Astrocyte of the spinal cord (primary cell): ENCODE data around the gene RPS15.
"Not testable (repeated sequence)": the region's sequence is repeated elsewhere in the genome, so short reads cannot be mapped to it uniquely, and the experiment has no call there.

Experiments used
- DNase-seq: peaks from one replicate; pipeline ENCODE4 v3.0.0; 2011; ENCODE audit warnings: low read depth, low spot score
- H3K4me3 ChIP-seq: 2 replicates; pipeline ENCODE4 v1.5.1; 2011; ENCODE audit warnings: low read depth, mild to moderate bottlenecking, low read length, moderate library complexity
- in situ Hi-C: cut with HindIII; loops from 2 replicates; pipeline ENCODE4 v1.10.0; 2017; ENCODE audit warnings: low sequenced_read_pairs
- TF ChIP-seq, protein P1 (sequence below): IDR thresholded peaks from 2 replicates; pipeline ENCODE4 v1.5.1; 2012; ENCODE audit warnings: low read depth, mild to moderate bottlenecking, low read length, inconsistent platforms

Gene RPS15

DNA sequence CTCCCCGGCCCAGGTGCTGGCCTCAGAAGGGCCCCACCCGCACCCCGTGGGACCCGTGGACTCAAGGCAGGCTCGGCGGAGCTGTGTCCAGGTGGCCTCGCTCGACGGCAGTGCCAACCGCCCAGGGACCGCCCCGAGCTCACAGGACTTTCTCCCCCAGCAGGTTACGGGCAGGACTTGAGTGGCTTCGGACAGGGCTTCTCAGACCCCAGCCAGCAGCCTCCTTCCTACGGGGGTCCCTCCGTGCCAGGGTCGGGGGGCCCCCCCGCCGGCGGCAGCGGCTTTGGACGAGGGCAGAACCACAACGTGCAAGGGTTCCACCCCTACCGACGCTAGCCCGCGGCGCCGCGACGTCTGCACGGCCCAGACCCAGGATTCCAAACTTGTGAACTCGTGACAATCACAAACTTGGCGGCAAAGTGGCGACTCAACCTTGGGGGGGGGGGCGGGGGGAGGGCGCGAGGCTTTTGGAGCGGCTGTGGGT, 3.6 kb upstream of the RPS15 start:
- in situ Hi-C loops, result no loop called here
- DNase-seq, result no peak
- no peak overlapping the region for H3K4me3 ChIP-seq
- TF ChIP-seq, protein P1, sequence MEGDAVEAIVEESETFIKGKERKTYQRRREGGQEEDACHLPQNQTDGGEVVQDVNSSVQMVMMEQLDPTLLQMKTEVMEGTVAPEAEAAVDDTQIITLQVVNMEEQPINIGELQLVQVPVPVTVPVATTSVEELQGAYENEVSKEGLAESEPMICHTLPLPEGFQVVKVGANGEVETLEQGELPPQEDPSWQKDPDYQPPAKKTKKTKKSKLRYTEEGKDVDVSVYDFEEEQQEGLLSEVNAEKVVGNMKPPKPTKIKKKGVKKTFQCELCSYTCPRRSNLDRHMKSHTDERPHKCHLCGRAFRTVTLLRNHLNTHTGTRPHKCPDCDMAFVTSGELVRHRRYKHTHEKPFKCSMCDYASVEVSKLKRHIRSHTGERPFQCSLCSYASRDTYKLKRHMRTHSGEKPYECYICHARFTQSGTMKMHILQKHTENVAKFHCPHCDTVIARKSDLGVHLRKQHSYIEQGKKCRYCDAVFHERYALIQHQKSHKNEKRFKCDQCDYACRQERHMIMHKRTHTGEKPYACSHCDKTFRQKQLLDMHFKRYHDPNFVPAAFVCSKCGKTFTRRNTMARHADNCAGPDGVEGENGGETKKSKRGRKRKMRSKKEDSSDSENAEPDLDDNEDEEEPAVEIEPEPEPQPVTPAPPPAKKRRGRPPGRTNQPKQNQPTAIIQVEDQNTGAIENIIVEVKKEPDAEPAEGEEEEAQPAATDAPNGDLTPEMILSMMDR, result no peak

GRCh38 chr19:1435378-1435989, 2.7 kb upstream of the RPS15 start:
- H3K4me3 ChIP-seq, result no peak overlapping the region
- in situ Hi-C loops, result no loop called here
- no peak for DNase-seq
- TF ChIP-seq, protein P1, result no peak

- in situ Hi-C loops, result no loop called here
- TF ChIP-seq, protein P1, result no peak
- H3K4me3 ChIP-seq, result no peak overlapping the region
- no peak for DNase-seq
Measured at GRCh38 chr19:1437609-1438008, 587 bp upstream of the RPS15 start.

GRCh38 chr19:1438933-1439354, 748 bp downstream of the RPS15 start:
- peak overlapping the region; percentile 77 for H3K4me3 ChIP-seq
- TF ChIP-seq, protein P1, result no peak
- no peak for DNase-seq
- in situ Hi-C loops, result no loop called here

DNA sequence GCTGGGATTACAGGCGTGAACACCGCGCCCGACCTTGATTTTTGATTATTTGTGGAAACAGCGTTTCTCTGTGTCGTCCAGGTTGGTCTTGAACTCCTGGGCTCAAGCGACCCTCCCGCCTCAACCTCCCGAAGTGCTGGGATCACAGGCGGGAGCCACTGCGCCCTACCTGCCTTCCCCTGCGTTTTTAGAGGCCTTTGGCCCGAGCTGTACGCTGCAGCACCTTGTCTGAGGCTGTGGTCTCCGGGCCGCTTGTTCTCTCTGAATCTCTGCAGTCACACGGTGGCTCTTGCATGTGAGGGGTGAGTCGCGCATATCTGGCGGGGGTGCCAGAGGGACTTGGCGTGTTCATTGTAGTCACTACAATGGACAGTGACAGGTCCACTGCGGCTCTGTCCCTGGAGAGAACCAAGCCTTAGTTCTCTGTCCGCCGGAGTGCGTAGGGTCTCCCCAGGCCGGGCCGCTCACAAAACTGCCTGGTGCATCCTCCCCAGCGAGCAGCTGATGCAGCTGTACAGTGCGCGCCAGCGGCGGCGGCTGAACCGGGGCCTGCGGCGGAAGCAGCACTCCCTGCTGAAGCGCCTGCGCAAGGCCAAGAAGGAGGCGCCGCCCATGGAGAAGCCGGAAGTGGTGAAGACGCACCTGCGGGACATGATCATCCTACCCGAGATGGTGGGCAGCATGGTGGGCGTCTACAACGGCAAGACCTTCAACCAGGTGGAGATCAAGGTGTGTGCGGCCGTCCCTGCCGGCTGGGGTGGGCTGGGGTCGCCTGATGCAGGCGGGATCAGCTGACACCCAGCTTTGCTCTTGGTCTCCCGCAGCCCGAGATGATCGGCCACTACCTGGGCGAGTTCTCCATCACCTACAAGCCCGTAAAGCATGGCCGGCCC, 1.6 kb downstream of the RPS15 start:
- H3K4me3 ChIP-seq, result peak overlapping the region; percentile 77
- DNase-seq, in situ Hi-C loops: not testable (repeated sequence)

DNA sequence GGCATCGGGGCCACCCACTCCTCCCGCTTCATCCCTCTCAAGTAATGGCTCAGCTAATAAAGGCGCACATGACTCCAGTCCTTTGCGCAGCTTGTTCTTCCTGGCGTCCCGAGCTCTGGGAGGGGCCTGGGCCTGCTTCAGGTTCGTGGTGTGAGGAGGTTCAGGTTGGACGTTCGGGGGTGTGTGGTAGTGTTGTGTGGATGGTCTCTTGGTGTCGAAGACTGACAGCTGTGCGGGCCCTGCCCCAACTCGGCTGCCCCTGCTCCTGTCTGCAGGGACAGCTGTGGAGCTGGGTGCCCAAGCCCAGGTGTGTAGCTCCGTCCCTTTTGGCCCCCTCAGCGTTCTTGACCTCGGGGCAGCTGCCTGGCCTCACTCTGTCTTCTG, 2.2 kb downstream of the RPS15 start:
- DNase-seq, result no peak
- no peak overlapping the region for H3K4me3 ChIP-seq
- TF ChIP-seq, protein P1, result no peak
- in situ Hi-C loops, result no loop called here

- H3K4me3 ChIP-seq, result no peak overlapping the region
- TF ChIP-seq, protein P1, result no peak
- DNase-seq, result no peak
- in situ Hi-C loops, result no loop called here
Measured at GRCh38 chr19:1441022-1441426, 2.8 kb downstream of the RPS15 start.
